Hepatocyte (in vitro differentiated cells): ENCODE results near the gene C6orf136.

Experiments
- CTCF ChIP-seq: fragments of 200-600 bp; sonication (generic); IDR thresholded peaks from 2 replicates; pipeline ENCODE4 v1.5.1; 2016; ENCODE audit warnings: antibody characterized with exemption, mild to moderate bottlenecking; ENCODE audit not compliant: poor library complexity
- EZH2 ChIP-seq: fragments of 200-600 bp; sonication (generic); IDR thresholded peaks from 2 replicates; pipeline ENCODE4 v1.6.1; 2016; ENCODE audit warnings: antibody characterized with exemption, mild to moderate bottlenecking, borderline replicate concordance
- EZH2phosphoT487 ChIP-seq: fragments of 200-600 bp; sonication (generic); IDR thresholded peaks from one replicate; pipeline ENCODE4 v1.6.1; 2018; ENCODE audit warnings: antibody characterized with exemption, mild to moderate bottlenecking, low read depth, moderate library complexity; ENCODE audit not compliant: unreplicated experiment, severe bottlenecking

GRCh38 chr6:30670760-30671527 lies 24.0 kb downstream of the C6orf136 start:
- peak; percentile 8 for TF ChIP-seq CTCF
- TF ChIP-seq EZH2phosphoT487, result no peak
- no peak for TF ChIP-seq EZH2
